BE2C (cell line): ENCODE results near the gene PHLPP1.

Experiments
- DNase-seq: peaks from one replicate; pipeline ENCODE4 v3.0.0-alpha.2; 2020
- H3K27me3 ChIP-seq: fragments of 250-450 bp; sonication (Bioruptor Pico); 2 replicates; pipeline ENCODE4 v1.5.1; 2020; ENCODE audit warnings: mild to moderate bottlenecking
- H3K36me3 ChIP-seq: fragments of 250-450 bp; sonication (Bioruptor Pico); 2 replicates; pipeline ENCODE4 v1.5.1; 2020; ENCODE audit warnings: mild to moderate bottlenecking
- H3K4me1 ChIP-seq: fragments of 250-450 bp; sonication (Bioruptor Pico); 2 replicates; pipeline ENCODE4 v1.5.1; 2020
- H3K4me3 ChIP-seq: 2 replicates; pipeline ENCODE4 v1.5.1; 2011; ENCODE audit warnings: low read depth, low read length
- H3K9me3 ChIP-seq: fragments of 250-450 bp; sonication (Bioruptor Pico); 2 replicates; pipeline ENCODE4 v1.5.1; 2020
- CTCF ChIP-seq: IDR thresholded peaks from 2 replicates; pipeline ENCODE4 v1.5.1; 2012; ENCODE audit warnings: mild to moderate bottlenecking, low read depth, low read length

The PHLPP1 gene

GRCh38 chr18:62938487-62938886 is 223.1 kb downstream of the PHLPP1 start:
- no peaks in the 10 kb centered on the region for H3K9me3 ChIP-seq
- no peak overlapping the region for H3K4me3 ChIP-seq
- H3K36me3 ChIP-seq = no peaks in the 10 kb centered on the region
- no peaks in the 10 kb centered on the region for H3K27me3 ChIP-seq
- DNase-seq = no peak
- no peak for TF ChIP-seq CTCF
- H3K4me1 ChIP-seq = no peaks in the 10 kb centered on the region

- H3K4me3 ChIP-seq = no peak overlapping the region
- H3K36me3 ChIP-seq = no peaks in the 10 kb centered on the region
- TF ChIP-seq CTCF = no peak
- no peaks in the 10 kb centered on the region for H3K9me3 ChIP-seq
- no peaks in the 10 kb centered on the region for H3K27me3 ChIP-seq
- H3K4me1 ChIP-seq = no peaks in the 10 kb centered on the region
- DNase-seq = no peak
Observed at GRCh38 chr18:62939433-62939832, 224.1 kb downstream of the PHLPP1 start.

- no peak for DNase-seq
- TF ChIP-seq CTCF = no peak
- no peaks in the 10 kb centered on the region for H3K4me1 ChIP-seq
- H3K9me3 ChIP-seq = no peaks in the 10 kb centered on the region
- no peaks in the 10 kb centered on the region for H3K27me3 ChIP-seq
- no peak overlapping the region for H3K4me3 ChIP-seq
- H3K36me3 ChIP-seq = no peaks in the 10 kb centered on the region
Observed at GRCh38 chr18:62939926-62940325, 224.6 kb downstream of the PHLPP1 start.

GRCh38 chr18:62942578-62942977 is 227.2 kb downstream of the PHLPP1 start:
- H3K36me3 ChIP-seq = no peaks in the 10 kb centered on the region
- H3K4me1 ChIP-seq = no peaks in the 10 kb centered on the region
- H3K27me3 ChIP-seq = no peaks in the 10 kb centered on the region
- no peak overlapping the region for H3K4me3 ChIP-seq
- DNase-seq = no peak
- no peak for TF ChIP-seq CTCF
- no peaks in the 10 kb centered on the region for H3K9me3 ChIP-seq

- no peaks in the 10 kb centered on the region for H3K4me1 ChIP-seq
- DNase-seq = no peak
- TF ChIP-seq CTCF = no peak
- H3K9me3 ChIP-seq = no peaks in the 10 kb centered on the region
- no peaks in the 10 kb centered on the region for H3K36me3 ChIP-seq
- H3K4me3 ChIP-seq = no peak overlapping the region
- H3K27me3 ChIP-seq = no peaks in the 10 kb centered on the region
Observed at GRCh38 chr18:62944454-62944853, 229.1 kb downstream of the PHLPP1 start.

- no peak for DNase-seq
- H3K36me3 ChIP-seq = no peaks in the 10 kb centered on the region
- H3K9me3 ChIP-seq = no peaks in the 10 kb centered on the region
- H3K4me1 ChIP-seq = no peaks in the 10 kb centered on the region
- H3K4me3 ChIP-seq = no peak overlapping the region
- no peak for TF ChIP-seq CTCF
- H3K27me3 ChIP-seq = no peaks in the 10 kb centered on the region
Observed at GRCh38 chr18:62948788-62949187, 233.4 kb downstream of the PHLPP1 start.
